Stimulated activated naive CD4-positive, alpha-beta T cell treated with Interleukin-2 at 50 U/mL for 16 hours (primary cell): Measurements from ENCODE around the gene ORC1.
A peak's percentile ranks its signal among the peaks of the same experiment; 100 is the strongest.

Experiments used
- DNase-seq: peaks from one replicate; lab custom pipeline; 2025; lab: John Stamatoyannopoulos, UW

ORC1 gene

DNA sequence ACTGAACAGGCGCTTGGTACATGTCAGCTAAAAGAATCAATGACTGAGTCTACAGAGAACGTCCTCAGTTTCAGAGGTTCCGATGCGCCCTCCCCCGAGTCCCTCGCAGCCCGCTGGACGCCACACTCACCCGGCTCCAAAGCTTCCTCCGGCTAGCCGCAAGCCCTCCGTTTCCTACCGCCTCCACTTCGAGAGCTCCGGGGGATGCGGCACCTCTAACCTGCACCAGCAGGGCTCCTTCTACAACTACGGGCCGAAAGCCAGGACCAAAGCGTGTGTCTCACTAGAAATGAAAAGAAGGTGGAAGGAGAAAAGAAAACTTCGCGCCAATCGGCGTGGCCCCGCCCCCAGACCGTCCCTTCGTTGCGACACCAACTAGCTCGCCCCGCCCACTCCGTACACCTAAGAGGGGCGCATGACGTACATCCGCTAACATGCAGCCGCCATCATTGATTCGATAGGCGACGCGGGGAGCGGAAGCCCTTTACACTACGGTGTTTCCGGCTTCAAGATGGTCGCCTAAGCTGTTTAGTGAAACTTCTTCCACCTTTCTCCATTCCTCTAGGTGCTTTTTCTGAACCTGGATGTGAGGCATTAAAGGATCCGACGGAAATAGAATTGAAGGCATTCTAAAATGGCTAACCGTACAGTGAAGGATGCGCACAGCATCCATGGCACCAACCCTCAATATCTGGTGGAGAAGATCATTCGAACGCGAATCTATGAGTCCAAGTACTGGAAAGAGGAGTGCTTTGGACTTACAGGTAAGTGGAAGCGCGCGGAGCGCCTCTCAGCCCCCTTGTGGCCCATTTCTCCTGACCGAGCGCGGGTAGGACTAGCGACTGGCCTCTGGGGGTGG is at the start of gene ORC1, which contains the start of gene PRPF38A:
ORC1 (minus strand) TSS at position 308 of the 859 bp plus-strand sequence. CDS start 2,200 bp downstream, outside the sequence.
PRPF38A (plus strand) TSS at position 487 of the 859 bp plus-strand sequence; CDS start at position 635, 148 bp downstream.
- peak; percentile 98 for DNase-seq

DNA sequence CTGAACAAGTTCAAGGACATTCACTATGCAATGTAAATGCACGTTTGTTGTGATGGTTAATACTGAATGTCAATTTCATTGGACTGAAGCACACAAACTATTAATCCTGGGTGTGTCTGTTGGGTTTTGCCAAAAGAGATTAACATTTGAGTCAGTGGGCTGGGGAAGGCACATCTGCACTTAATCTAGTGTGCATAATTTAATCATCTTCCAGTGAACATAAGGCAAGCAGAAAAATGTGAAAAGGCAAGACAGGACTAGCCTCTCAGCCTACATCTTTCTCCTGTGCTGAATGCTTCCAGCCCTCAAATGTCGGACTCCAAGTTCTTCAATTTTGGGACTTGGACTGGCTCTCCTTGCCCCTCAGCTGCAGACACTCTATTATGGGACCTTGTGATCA is 40.2 kb upstream of the ORC1 start:
- DNase-seq: no peak

DNA sequence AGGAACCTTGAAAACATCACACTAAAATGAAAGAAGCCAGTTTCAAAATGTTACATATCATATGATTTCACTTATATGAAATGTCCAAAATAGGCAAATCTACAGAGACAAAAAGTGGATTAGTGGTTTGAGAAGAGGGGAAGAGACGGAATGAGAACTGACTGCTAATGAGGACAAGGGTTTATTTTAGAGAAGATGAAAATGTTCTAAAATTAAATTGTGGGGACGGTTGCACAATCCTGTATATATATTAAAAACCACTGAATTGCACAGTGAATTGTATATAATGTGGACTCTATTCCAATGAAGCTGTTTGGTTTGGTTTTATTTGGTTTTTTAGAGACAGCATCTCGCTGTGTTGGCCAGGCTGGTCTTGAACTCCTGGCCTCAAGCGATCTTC is 35.8 kb upstream of the ORC1 start:
- DNase-seq: no peak

DNA sequence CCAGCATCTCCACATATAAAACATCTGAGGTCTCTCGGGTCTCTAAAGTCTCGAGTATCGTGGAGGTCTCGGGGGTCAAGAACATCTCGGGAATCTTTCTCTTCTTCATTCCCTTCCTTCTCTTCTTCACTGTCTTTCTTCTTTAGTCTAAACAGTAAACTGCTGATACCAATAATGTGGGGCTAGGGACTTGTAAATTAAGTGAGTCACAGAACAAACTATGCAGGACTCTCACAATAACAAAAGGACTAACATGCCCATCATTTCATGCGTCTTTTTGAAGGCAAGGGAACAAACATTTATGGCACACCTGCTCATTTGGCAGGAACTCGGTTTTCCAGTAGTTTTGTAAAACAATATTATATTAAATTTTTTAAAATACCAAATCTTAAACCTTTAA is 32.6 kb upstream of the ORC1 start:
- DNase-seq: no peak

DNA sequence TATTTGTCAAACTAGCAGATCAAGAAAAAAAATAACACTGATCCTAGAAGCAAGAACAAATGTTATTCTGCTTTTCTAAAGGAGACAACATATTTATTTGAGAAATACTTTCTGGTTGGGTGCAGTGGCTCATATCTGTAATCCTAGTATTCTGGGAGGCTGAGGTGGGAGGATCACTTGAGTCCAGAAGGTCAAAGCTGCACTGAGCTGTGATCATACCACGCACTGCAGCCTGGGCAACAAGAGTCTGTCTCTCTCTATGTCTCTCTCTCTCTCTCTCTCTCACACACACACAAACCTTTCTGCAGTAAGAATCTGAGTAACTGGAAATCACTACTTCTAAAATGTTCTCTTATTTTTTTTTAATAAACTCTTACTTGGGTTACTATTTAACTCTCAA is 31.4 kb upstream of the ORC1 start:
- DNase-seq: no peak

DNA sequence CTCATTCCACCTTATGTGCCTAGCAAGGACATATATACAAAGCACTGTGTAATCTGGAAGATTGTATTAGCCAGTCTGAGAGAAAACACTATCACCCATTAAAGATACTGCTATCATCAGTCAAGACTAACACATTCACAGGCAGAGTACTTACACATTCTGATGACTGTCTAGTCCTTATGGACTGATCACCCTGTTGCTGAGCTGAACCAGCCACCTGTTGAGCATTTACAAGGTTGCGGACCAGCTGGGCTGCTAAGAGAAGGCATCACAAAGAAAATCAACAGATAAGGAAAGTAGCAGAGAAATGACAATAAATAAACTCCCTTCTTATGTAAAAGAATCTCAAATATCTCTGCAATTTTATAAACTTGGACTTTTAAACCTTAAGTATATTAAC is 31.0 kb upstream of the ORC1 start:
- DNase-seq: no peak

DNA sequence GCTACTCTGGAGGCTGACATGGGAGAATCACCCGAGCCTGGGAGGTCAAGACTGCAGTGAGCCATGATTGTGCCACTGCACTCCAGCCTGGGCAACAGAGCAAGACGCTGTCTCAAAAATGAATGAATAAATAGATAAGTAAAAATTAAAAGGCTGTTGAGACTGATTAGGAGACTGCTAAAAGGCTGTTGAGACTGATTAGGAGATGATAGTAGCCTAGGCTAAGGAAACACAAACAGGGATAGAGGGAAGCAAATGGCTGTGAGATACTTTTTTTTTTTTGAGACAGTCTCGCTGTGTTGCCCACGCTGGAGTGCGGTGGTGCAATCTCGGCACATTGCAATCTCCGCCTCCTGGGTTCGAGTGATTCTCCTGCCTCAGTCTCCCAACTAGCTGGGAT is 28.6 kb upstream of the ORC1 start:
- no peak for DNase-seq

DNA sequence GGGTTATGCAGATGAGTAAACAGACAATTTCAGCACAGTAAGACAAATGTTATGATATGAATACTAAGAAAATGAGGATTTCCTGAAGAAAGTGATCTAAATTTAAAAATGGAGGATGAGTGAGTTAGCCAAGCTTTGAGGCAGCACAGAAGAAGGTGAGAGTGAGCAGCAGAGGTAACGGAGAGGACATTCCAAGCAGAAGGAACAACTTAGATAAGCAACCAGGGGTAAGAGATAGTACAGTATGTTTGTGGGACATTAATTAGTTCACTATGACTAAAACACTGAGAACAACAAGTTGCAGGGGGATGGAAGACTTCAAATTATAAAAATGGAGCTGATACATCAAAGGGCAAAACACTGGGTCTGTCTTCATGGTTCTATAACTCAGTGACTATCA is 22.9 kb upstream of the ORC1 start:
- no peak for DNase-seq

DNA sequence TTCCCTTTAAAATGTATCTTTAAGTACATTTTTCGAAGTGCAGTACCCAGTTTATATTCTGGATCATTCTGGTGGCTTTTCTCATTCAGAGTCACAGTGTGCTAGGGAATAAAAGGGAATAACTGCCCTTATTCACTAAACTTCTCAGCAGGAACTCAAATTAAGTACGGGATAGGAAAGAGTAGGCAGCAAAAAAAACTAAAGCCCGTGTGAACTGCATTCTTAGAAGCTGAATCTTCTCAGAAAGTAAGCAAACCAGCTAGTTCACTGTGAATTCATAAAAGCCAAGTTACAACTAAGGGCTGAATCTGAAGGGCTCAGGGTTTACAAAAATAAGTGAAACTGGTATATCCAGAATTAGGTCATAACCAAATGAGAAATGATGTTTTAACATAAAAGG is 22.1 kb upstream of the ORC1 start:
- DNase-seq: no peak

DNA sequence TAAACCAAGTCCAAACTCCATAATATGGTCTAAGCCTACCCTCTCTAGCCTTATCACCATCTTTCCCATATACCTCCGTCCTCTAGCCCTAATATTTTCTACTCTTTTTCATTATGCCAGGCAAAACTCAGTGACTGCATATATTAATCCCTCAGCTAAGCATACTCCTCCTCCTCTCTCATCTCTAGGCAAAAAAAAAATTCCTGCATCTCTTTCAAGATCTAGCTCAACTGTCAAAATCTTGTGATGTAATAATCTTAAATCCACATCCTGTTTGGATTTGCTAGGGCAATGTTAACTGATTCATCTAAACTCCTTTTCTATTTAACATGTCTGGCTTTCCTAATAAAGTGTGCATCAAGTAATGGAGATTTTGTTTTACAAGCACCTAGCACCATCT is 20.6 kb upstream of the ORC1 start:
- no peak for DNase-seq

DNA sequence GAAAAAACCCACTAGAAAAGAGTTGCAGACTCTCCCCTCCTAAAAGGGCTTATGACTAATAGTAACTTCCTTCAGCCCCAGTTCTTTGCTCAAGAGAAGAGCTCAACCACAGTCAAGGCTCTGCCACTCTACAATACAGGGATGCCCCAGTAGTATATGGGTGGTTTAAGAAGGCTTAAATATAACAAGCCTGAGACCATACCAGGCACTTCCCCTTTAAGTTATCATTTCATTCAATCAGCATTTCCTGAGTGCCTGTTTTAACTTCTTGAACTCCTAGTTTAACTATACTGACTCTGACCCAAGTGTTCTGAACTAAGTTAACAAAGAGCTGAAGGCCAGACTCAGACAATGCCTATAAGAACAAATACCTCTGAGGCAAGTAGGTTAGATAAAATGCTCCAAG is 20.0 kb upstream of the ORC1 start:
- DNase-seq: no peak

DNA sequence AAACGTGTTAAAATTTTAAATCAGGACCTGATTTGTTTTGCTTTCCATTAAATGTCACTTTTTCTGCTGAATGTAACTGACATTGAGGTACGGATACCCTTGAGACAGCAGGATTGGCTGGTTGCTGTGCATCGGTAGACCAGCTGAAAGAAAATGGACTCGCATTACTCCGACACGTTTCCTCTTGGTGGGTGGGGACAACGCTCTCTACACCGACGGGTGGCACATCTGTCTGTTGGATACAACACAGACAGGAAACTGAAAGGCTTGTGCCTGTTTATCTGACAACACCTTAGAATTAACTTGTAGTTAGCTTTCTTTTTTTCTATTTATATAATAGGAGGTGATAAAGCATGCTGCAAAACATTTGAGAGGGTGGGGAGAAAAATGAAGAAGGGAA is 19.5 kb upstream of the ORC1 start:
- DNase-seq: peak; percentile 41

DNA sequence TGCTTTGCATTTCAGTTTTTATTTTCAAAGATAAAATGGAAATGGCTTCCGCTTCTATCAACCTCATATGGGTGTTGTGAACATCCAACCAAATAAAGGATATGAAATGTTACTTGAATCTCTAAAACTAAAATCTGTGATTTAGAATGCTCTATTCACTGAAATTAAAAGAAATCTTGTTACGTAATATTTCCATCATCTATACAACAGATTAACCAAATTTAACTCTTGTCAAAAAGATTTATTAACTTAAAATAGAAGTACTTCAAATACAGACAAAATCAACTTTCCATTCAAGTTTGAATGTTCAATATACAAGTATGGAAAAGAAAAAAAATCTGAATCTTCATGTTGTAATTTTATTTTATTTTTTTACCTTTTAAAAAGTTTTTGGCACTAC is 18.8 kb upstream of the ORC1 start:
- no peak for DNase-seq

DNA sequence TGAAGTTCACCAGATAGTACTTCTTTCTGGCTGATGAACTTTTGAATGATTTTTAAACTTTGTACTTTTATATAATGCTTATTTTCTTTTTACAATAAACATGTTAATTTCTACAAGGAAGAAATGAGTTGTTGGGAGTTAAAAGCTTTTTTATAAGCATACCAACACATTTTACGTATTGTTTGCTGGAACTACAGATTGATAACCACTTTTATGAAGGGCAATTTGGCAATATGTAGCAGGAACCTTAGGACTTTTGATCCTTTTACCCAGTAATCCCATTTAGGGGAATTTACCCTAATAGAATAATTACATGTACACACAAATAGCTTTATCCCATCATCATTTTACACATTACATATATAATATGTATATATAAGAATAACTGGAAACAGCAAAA is 16.5 kb upstream of the ORC1 start:
- no peak for DNase-seq

DNA sequence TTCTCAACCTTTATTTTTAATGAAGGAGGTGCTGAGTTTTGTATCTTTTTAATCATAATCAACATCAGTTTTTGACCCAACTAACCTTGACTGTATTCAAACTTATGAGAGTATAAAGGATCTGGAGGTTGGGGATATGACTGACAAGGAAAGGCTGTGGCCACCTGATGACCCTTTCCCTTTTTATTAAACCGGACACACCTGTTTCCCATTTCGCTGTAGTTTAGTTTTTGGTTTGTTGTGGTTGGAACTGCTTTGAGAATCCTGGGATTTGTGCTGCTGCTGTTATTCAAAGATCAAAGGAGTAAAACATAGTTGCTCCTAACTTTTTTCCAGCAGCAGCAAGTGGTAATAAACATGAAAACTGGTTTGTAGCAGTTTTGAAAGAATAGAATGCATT is 12.6 kb upstream of the ORC1 start:
- DNase-seq: no peak

DNA sequence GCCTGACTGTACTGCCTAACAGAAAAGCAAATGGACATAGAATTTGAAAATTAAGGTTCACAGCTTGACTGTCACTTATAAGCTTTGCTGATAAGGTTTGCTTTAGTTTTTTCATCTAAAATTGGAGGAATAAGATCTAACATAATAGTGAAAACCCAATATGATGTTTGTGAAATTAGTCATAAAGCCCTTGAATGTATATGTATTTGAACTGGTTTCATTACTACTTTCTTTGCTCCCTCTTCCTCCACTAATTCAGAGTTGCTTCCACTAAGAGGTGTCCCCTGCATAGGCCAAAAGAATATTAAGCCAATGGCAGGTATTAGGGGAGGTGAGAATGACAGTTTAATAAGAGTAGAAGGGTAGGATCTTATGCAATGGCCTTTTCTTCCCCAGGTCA is 10.7 kb upstream of the ORC1 start:
- DNase-seq: no peak

DNA sequence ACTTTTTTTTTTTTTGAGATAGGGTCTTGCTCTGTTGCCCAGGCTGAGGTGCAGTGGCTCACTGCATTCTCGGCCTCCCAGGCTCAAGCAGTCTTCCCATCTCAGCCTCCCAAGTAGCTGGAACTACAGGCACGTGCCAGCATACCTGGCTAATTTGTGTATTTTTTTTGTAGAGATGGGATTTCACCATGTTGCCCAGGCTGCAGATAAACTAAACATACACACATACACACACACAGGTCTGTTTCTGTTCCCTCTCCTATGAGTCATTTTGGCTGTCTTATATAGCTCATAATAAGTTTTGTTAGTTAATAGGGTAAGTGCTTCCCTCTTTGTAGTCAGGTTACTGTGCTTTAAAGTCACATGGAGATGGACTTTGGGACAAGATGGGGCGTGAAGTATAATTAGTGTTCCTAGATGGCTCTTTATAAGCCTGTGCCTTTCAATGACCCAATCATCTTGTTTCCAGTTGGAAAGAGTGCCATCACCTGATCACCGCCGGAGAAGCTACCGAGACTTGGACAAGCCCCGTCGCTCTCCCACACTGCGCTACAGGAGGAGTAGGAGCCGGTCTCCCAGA is 9.3 kb upstream of the ORC1 start:
- DNase-seq: no peak

DNA sequence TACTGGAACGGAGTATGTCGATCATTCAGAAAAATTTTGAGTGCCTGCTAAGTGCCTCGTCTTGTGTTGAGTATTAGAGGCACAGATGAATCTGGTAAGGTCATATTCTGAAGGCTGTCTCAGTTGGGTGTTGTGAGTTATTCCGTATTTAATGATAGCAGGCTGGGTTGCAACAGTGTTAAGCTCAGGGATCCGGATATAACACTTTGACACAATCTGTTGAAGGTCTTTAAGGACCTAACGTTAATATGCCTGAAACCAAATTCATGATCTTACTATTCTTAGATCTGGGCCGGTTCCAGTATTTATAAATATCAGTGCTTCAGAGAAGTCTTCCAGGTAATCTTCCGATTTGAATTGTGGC is 734 bp upstream of the ORC1 start:
- no peak for DNase-seq

DNA sequence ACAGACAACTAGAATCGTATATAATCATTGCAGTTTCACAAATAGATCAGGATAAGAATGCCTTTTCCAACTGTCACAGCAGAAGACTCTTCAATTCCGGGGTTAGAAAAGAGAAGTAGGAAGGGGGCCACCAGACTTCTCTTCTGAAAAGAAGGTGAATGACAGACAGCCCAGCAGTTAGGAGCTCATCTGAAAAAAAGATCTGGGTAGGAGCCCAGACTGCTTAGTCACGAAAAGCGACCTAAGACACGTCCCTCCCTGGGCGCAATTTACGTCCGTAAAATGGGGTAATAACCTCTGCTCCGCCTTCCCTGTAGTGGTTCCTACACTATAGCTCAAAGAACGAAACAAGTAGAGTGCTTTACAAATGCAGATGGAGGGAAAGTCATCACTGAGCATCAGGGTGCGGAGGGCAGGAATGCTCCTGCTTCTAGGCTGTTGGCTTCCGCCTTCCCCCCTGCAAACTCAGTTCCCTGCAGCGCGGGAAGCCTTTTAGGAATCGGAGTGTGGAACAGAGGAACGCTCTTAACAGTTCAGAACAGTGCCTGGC is 582 bp downstream of the ORC1 start:
- peak; percentile 36 for DNase-seq

DNA sequence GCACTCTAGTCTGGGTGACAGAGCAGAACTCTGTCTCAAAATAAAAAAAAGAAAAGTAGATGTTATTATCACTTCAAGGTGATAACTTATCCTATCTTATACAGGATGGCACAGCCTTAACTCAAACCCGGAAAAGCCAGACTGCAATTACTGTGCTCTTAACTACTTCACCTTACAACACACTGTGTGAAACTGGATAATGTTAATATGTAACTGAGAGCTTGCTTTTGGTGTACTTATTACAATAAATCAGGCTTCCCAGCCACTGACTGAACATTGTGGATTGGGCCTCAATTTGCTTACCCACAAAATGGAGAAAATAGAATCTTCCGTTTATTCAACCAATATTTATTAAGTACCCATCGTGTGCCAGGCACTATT is 1.4 kb downstream of the ORC1 start:
- no peak for DNase-seq

DNA sequence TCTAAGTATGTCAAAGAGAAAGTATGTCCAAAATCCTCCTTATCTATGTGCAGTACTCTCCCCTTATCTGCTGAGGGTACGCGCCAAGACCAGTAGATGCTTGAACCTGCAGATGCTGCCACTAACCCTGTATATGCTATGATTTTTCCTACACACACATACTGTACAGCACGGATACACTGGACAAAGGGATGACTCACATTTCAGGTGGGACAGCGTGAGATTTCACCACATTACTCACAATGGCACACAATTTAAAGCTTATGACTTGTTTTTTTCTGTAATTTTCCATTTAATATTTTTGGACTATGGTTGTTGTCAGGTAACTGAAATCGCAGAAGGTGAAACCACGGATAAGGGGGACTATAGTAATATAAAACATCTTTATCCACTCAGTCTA is 4.1 kb downstream of the ORC1 start:
- DNase-seq: no peak

DNA sequence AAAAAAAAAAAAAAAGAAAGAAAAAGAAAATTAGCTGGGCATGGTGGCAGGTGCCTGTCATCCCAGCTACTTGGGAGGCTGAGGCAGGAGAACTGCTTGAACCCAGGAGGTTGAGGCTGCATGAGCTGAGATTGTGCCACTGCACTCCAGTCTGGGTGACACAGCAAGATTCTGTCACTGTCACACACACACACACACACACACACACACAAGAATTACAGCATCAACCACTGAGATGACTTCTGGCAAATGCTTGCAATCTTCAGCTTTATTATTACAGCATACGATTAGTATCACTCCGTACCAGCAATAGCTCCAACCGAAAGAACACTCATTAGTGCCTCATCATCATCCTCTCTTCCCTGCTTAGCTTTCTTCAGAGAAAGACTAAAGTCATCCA is 4.6 kb downstream of the ORC1 start:
- DNase-seq: no peak

DNA sequence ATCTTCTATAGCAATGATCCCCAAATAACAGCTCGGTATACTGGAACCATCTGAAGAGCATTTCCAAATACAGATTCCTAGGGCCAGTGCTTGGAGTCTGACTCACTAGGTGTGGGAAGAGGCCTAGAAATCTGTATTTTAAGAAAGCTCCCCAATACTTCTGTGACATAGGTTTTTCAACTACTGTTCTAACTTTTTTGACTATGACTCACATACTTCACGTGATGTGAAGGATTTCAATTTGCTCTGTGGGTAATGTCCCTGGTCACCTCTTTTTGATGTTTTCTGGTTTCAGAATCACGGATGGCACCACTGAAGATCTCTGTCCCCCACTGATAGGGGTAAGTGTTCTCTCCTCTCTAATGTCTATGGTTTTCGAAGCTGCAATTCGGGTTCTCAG is 11.0 kb downstream of the ORC1 start:
- DNase-seq: no peak

DNA sequence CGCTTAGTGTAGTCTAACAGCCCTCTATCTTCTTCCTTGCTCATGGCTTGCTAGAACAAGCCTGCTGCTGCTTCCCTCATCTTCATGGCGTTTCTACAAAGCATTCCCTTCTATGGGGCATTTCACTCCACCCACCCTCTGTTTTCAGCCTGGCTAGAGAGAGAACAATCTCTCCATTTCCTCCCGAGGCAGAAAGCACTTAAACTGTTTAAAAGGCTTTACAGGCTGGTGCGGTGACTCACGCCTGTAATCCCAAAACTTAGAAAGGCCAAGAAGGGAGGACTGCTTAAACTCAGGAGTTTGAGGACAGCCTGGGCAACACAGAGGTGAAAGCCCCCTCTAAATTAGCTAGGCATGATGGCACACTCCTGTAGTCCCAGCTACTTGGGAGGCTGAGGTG is 17.8 kb downstream of the ORC1 start:
- DNase-seq: no peak
